H7 (cell line): ENCODE results near the gene STPG3. TPM values are rescaled to one million over a fixed set of nuclear protein-coding genes. Genes with fewer than 3 reads are reported as not detected.

ENCODE experiments used
- DNase-seq: peaks from one replicate; pipeline ENCODE4 v3.0.0; 2012
- H3K27me3 ChIP-seq: 2 replicates; pipeline ENCODE4 v1.6.0; 2011; ENCODE audit warnings: mild to moderate bottlenecking, low read length; ENCODE audit not compliant: control insufficient read depth, insufficient read depth
- H3K36me3 ChIP-seq: replicated peaks from 2 replicates; pipeline ENCODE4 v1.5.1; 2011; ENCODE audit warnings: low read length; ENCODE audit not compliant: control insufficient read depth, insufficient read depth
- H3K4me3 ChIP-seq: 2 replicates; pipeline ENCODE4 v1.5.1; 2011; ENCODE audit warnings: low read depth, mild to moderate bottlenecking, control low read depth, low read length, moderate library complexity; ENCODE audit not compliant: insufficient read depth
- total RNA-seq: library from RNA; depleted of rRNA; stranded (reverse); fragments of >200 nt; shearing (Covaris generic); gene quantifications from 2 replicates; pipeline ENCODE4 v1.2.3, GENCODE V29; 2014

The STPG3 gene
- total RNA-seq, 1 experiment from 2014 or later, result not detected

- DNase-seq, result no peak
- Histone ChIP-seq H3K4me3 (no peak overlapping the region), H3K36me3 (peaks cover 3% of the 10 kb centered on the region), H3K27me3 (peaks cover 10% of the 10 kb centered on the region)
Measured at GRCh38 chr9:137218212-137218753, 32.8 kb upstream of the STPG3 start.

- Histone ChIP-seq H3K4me3 (no peak overlapping the region), H3K36me3 (peaks cover 3% of the 10 kb centered on the region), H3K27me3 (peaks cover 10% of the 10 kb centered on the region)
- no peak for DNase-seq
Measured at GRCh38 chr9:137218754-137219271, 32.3 kb upstream of the STPG3 start.

- no peak for DNase-seq
- peaks cover 10% of the 10 kb centered on the region for H3K27me3 ChIP-seq
- H3K36me3 ChIP-seq, result peaks cover 2% of the 10 kb centered on the region
- H3K4me3 ChIP-seq, result no peak overlapping the region
Measured at GRCh38 chr9:137219757-137220316, 31.2 kb upstream of the STPG3 start.

- no peaks in the 10 kb centered on the region; the same call in 1 of the 2 replicates for H3K36me3 ChIP-seq
- H3K4me3 ChIP-seq, result no peak overlapping the region
- H3K27me3 ChIP-seq, result peaks cover 10% of the 10 kb centered on the region
- peak; percentile 74 for DNase-seq
Measured at GRCh38 chr9:137220317-137221094, 30.6 kb upstream of the STPG3 start.

- DNase-seq, result no peak
- H3K36me3 ChIP-seq, result no peaks in the 10 kb centered on the region; the same call in 1 of the 2 replicates
- H3K27me3 ChIP-seq, result peaks cover 10% of the 10 kb centered on the region
- peak overlapping the region; percentile 51 for H3K4me3 ChIP-seq
Measured at GRCh38 chr9:137221095-137221505, 30.0 kb upstream of the STPG3 start.

- Histone ChIP-seq H3K4me3 (peak overlapping the region; percentile 51), H3K36me3 (no peaks in the 10 kb centered on the region), H3K27me3 (peaks cover 10% of the 10 kb centered on the region)
- peak; percentile 94 for DNase-seq
Measured at GRCh38 chr9:137221506-137222111, 29.5 kb upstream of the STPG3 start.

- no peaks in the 10 kb centered on the region for H3K36me3 ChIP-seq
- H3K4me3 ChIP-seq, result peak within 1 kb of the TSS; percentile 78
- DNase-seq, result peak; percentile 87
- H3K27me3 ChIP-seq, result peaks cover 10% of the 10 kb centered on the region
Measured at GRCh38 chr9:137222190-137223077, 28.7 kb upstream of the STPG3 start, which contains the start of gene RNF208. Gene RNF208, minus strand, starts transcription at chr9:137222240. Its CDS starts 1,028 bp downstream, at chr9:137221212.

GRCh38 chr9:137223078-137223970, 27.8 kb upstream of the STPG3 start:
- DNase-seq, result peak; percentile 100
- Histone ChIP-seq H3K36me3 (no peaks in the 10 kb centered on the region), H3K27me3 (peaks cover 10% of the 10 kb centered on the region), H3K4me3 (peak overlapping the region; percentile 78)

- peaks cover 10% of the 10 kb centered on the region for H3K27me3 ChIP-seq
- H3K36me3 ChIP-seq, result no peaks in the 10 kb centered on the region
- H3K4me3 ChIP-seq, result peak within 1 kb of the TSS; percentile 78
- no peak for DNase-seq
Measured at GRCh38 chr9:137224830-137225694, 26.0 kb upstream of the STPG3 start, which contains the start of gene CYSRT1. Gene CYSRT1, plus strand, starts transcription at chr9:137225174. Its CDS starts 448 bp downstream, at chr9:137225622.

GRCh38 chr9:137225699-137226331, 25.3 kb upstream of the STPG3 start:
- Histone ChIP-seq H3K27me3 (peaks cover 10% of the 10 kb centered on the region), H3K36me3 (no peaks in the 10 kb centered on the region), H3K4me3 (no peak overlapping the region)
- DNase-seq, result no peak

GRCh38 chr9:137226338-137227053, 24.6 kb upstream of the STPG3 start:
- Histone ChIP-seq H3K36me3 (no peaks in the 10 kb centered on the region), H3K4me3 (no peak overlapping the region), H3K27me3 (peaks cover 10% of the 10 kb centered on the region)
- DNase-seq, result no peak
